SKM-1 (cell line): Measurements from ENCODE around the gene TSPAN5.

Experiments used
- DNase-seq: peaks from one replicate; lab custom pipeline; 2025; ENCODE audit not compliant: unreplicated experiment; lab: John Stamatoyannopoulos, UW

Gene TSPAN5

GRCh38 chr4:98522062-98522461 is 136.3 kb downstream of the TSPAN5 start:
- DNase-seq, result no peak

GRCh38 chr4:98521486-98521885 is 136.9 kb downstream of the TSPAN5 start:
- DNase-seq, result no peak

GRCh38 chr4:98519268-98519977 is 139.0 kb downstream of the TSPAN5 start:
- no peak for DNase-seq

GRCh38 chr4:98518559-98519267 is 139.7 kb downstream of the TSPAN5 start:
- no peak for DNase-seq

- no peak for DNase-seq
Measured at GRCh38 chr4:98517218-98518021, 141.0 kb downstream of the TSPAN5 start.

- no peak for DNase-seq
Measured at GRCh38 chr4:98516441-98517217, 141.8 kb downstream of the TSPAN5 start.

- no peak for DNase-seq
Measured at GRCh38 chr4:98516042-98516440, 142.4 kb downstream of the TSPAN5 start.

GRCh38 chr4:98515470-98515809 is 143.0 kb downstream of the TSPAN5 start:
- no peak for DNase-seq

GRCh38 chr4:98514741-98515469 is 143.5 kb downstream of the TSPAN5 start:
- no peak for DNase-seq

GRCh38 chr4:98512918-98513317 is 145.5 kb downstream of the TSPAN5 start:
- DNase-seq, result no peak

GRCh38 chr4:98510757-98511517 is 147.5 kb downstream of the TSPAN5 start:
- peak; percentile 83 for DNase-seq

GRCh38 chr4:98510340-98510739 is 148.1 kb downstream of the TSPAN5 start:
- no peak for DNase-seq

- no peak for DNase-seq
Measured at GRCh38 chr4:98509721-98510120, 148.7 kb downstream of the TSPAN5 start.

- no peak for DNase-seq
Measured at GRCh38 chr4:98508829-98509598, 149.4 kb downstream of the TSPAN5 start.

- no peak for DNase-seq
Measured at GRCh38 chr4:98508248-98508647, 150.2 kb downstream of the TSPAN5 start.

- no peak for DNase-seq
Measured at GRCh38 chr4:98507299-98507698, 151.1 kb downstream of the TSPAN5 start.

- DNase-seq, result no peak
Measured at GRCh38 chr4:98506462-98507132, 151.8 kb downstream of the TSPAN5 start.

- DNase-seq, result no peak
Measured at GRCh38 chr4:98505992-98506391, 152.4 kb downstream of the TSPAN5 start.
